DMS53 treated with DMSO at 0.1 percent for 48 hours (cell line): Measurements from ENCODE around the gene CC2D2A.
"Not testable (repeated sequence)": the region's sequence is repeated elsewhere in the genome, so short reads cannot be mapped to it uniquely, and the experiment has no call there.

Experiments used
- DNase-seq: peaks from one replicate; lab custom pipeline; 2025; ENCODE audit not compliant: unreplicated experiment; lab: John Stamatoyannopoulos, UW

CC2D2A gene

GRCh38 chr4:15556511-15557092, 86.9 kb downstream of the CC2D2A start:
- DNase-seq, result no peak

GRCh38 chr4:15557786-15558550, 88.3 kb downstream of the CC2D2A start:
- DNase-seq, result no peak

GRCh38 chr4:15558561-15558960, 88.9 kb downstream of the CC2D2A start:
- DNase-seq, result no peak

GRCh38 chr4:15562114-15562513, 92.4 kb downstream of the CC2D2A start:
- no peak for DNase-seq

GRCh38 chr4:15562623-15563022, 92.9 kb downstream of the CC2D2A start:
- DNase-seq, result no peak

GRCh38 chr4:15563871-15564270, 94.2 kb downstream of the CC2D2A start:
- DNase-seq, result no peak

GRCh38 chr4:15568821-15569220, 99.1 kb downstream of the CC2D2A start:
- DNase-seq, result no peak

GRCh38 chr4:15569746-15570145, 100.1 kb downstream of the CC2D2A start:
- DNase-seq, result no peak

GRCh38 chr4:15575966-15576365, 106.3 kb downstream of the CC2D2A start:
- DNase-seq, result no peak

GRCh38 chr4:15577508-15577907, 107.8 kb downstream of the CC2D2A start:
- DNase-seq, result no peak

- no peak for DNase-seq
Observed at GRCh38 chr4:15584785-15585184, 115.1 kb downstream of the CC2D2A start.

GRCh38 chr4:15585331-15585730, 115.6 kb downstream of the CC2D2A start:
- no peak for DNase-seq

GRCh38 chr4:15586066-15586465, 116.4 kb downstream of the CC2D2A start:
- no peak for DNase-seq

- DNase-seq, result no peak
Observed at GRCh38 chr4:15587649-15588048, 118.0 kb downstream of the CC2D2A start.

- no peak for DNase-seq
Observed at GRCh38 chr4:15592799-15593198, 123.1 kb downstream of the CC2D2A start.

- DNase-seq, result no peak
Observed at GRCh38 chr4:15598644-15599043, 129.0 kb downstream of the CC2D2A start.

GRCh38 chr4:15600176-15600575, 130.5 kb downstream of the CC2D2A start:
- DNase-seq, result no peak

GRCh38 chr4:15601862-15602261, 132.2 kb downstream of the CC2D2A start:
- DNase-seq, result no peak

- DNase-seq, result no peak
Observed at GRCh38 chr4:15605537-15605936, 135.9 kb downstream of the CC2D2A start.

- DNase-seq, result no peak
Observed at GRCh38 chr4:15610855-15611254, 141.2 kb downstream of the CC2D2A start.

- DNase-seq, result no peak
Observed at GRCh38 chr4:15612136-15612535, 142.5 kb downstream of the CC2D2A start.

- DNase-seq, result not testable (repeated sequence)
Observed at GRCh38 chr4:15614891-15615290, 145.2 kb downstream of the CC2D2A start.

- not testable (repeated sequence) for DNase-seq
Observed at GRCh38 chr4:15617407-15617806, 147.7 kb downstream of the CC2D2A start.
